Parathyroid adenoma (tissue), 2 donors: ENCODE data around the gene LFNG.

Source experiments
- H2AFZ ChIP-seq: fragments of 300-600 bp; sonication (generic); one replicate; pipeline ENCODE4 v1.7.0; 2017; ENCODE audit warnings: antibody characterized with exemption, mild to moderate bottlenecking
- H3K27ac ChIP-seq: fragments of 300-600 bp; sonication (generic); one replicate; pipeline ENCODE4 v1.7.0; 2017
- H3K27me3 ChIP-seq: fragments of 300-600 bp; sonication (generic); one replicate; pipeline ENCODE4 v1.7.0; 2017; ENCODE audit warnings: low read length; ENCODE audit not compliant: control insufficient read depth, insufficient read depth
- H3K36me3 ChIP-seq: fragments of 300-600 bp; sonication (generic); one replicate; pipeline ENCODE4 v1.7.0; 2017; ENCODE audit warnings: low read length; ENCODE audit not compliant: control insufficient read depth, insufficient read depth
- H3K4me1 ChIP-seq: fragments of 300-600 bp; sonication (generic); one replicate; pipeline ENCODE4 v1.7.0; 2017; ENCODE audit warnings: control low read depth
- H3K4me2 ChIP-seq: fragments of 300-600 bp; sonication (generic); one replicate; pipeline ENCODE4 v1.7.0; 2017; ENCODE audit warnings: low read length
- H3K4me3 ChIP-seq: fragments of 300-600 bp; sonication (generic); one replicate; pipeline ENCODE4 v1.7.0; 2017; ENCODE audit warnings: low read depth, low read length
- H3K79me2 ChIP-seq: fragments of 300-600 bp; sonication (generic); one replicate; pipeline ENCODE4 v1.7.0; 2017; ENCODE audit warnings: control low read depth
- H3K9ac ChIP-seq: fragments of 300-600 bp; sonication (generic); one replicate; pipeline ENCODE4 v1.7.0; 2017; ENCODE audit warnings: mild to moderate bottlenecking
- H3K9me3 ChIP-seq: fragments of 300-600 bp; sonication (generic); one replicate; pipeline ENCODE4 v1.7.0; 2017; ENCODE audit warnings: low read length; ENCODE audit not compliant: control insufficient read depth
- TF ChIP-seq, protein P1 (sequence below): fragments of 300-600 bp; sonication (generic); IDR thresholded peaks from one replicate; pipeline ENCODE4 v1.7.0; 2017; ENCODE audit warnings: antibody characterized with exemption, mild to moderate bottlenecking
- donor health status: primary hyperparathyroidism.

Gene LFNG

DNA sequence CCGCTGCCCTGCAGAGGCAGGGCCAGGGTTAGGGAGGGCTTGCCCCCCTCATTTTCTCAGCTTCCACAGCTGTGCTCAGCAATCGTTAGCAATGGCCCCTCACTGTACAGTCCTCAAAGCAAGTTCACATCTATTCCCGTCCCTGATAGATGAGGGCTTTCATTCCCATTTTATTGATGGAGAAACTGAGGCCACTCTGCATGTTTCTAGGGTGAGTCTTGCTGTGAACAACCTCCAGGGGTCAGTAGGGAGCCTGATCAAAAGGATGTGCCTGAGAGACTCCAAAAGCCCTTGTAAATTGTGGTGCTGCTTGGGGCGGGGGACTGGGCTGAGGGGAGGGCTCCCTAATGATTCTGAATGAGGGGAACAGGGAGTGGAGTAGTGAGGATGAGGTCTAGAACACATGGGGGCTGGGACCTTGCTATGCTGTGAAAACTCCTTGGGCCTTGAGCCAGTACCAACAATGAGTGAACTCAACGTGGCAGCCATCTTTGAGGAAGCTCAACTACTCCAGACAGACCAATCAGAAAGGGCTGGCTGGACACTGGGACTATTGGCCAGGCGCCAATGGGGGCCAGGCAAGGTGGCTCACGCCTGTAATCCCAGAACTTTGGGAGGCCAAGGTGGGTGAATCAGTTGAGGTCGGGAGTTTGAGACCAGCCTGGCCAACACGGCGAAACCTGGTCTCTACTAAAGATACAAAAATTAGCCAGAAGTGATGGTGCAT lies 36.7 kb upstream of the LFNG start:
- H3K36me3 ChIP-seq: no peaks in the 10 kb centered on the region
- no peaks in the 10 kb centered on the region for H3K79me2 ChIP-seq
- H3K9ac ChIP-seq: no peak overlapping the region
- H2AFZ ChIP-seq: no peak overlapping the region
- no peak overlapping the region for H3K4me3 ChIP-seq
- H3K4me1 ChIP-seq: no peaks in the 10 kb centered on the region
- no peak overlapping the region for H3K4me2 ChIP-seq
- TF ChIP-seq, protein P1, sequence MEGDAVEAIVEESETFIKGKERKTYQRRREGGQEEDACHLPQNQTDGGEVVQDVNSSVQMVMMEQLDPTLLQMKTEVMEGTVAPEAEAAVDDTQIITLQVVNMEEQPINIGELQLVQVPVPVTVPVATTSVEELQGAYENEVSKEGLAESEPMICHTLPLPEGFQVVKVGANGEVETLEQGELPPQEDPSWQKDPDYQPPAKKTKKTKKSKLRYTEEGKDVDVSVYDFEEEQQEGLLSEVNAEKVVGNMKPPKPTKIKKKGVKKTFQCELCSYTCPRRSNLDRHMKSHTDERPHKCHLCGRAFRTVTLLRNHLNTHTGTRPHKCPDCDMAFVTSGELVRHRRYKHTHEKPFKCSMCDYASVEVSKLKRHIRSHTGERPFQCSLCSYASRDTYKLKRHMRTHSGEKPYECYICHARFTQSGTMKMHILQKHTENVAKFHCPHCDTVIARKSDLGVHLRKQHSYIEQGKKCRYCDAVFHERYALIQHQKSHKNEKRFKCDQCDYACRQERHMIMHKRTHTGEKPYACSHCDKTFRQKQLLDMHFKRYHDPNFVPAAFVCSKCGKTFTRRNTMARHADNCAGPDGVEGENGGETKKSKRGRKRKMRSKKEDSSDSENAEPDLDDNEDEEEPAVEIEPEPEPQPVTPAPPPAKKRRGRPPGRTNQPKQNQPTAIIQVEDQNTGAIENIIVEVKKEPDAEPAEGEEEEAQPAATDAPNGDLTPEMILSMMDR: no peak
- H3K27ac ChIP-seq: no peak overlapping the region
- H3K9me3 ChIP-seq: no peaks in the 10 kb centered on the region
- H3K27me3 ChIP-seq: peaks cover 6% of the 10 kb centered on the region

DNA sequence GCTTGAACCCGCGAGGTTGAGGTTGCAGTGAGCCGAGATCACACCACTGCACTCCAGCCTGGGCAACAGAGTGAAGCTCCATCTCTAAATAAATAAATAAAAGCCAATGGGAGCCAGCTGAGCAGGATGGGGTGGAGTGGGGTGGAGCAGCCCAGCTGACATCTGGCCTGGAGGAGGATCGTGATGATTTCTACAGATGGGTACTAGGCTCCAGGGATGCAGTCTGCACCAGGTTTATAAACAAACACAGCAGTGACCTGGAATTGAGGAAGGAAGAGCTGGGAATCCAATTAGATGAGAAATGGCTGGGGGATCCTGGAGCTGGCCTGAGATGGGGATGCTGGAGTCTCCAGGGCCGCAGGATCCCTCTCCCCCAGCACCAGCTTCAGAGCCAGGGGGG lies 36.1 kb upstream of the LFNG start:
- Histone ChIP-seq H3K9ac (no peak overlapping the region), H3K27ac (no peak overlapping the region), H3K79me2 (no peaks in the 10 kb centered on the region), H3K4me3 (no peak overlapping the region), H3K9me3 (no peaks in the 10 kb centered on the region), H3K4me2 (no peak overlapping the region), H3K4me1 (no peaks in the 10 kb centered on the region), H2AFZ (no peak overlapping the region), H3K27me3 (peaks cover under 1% of the 10 kb centered on the region), H3K36me3 (no peaks in the 10 kb centered on the region)
- TF ChIP-seq, protein P1: no peak

DNA sequence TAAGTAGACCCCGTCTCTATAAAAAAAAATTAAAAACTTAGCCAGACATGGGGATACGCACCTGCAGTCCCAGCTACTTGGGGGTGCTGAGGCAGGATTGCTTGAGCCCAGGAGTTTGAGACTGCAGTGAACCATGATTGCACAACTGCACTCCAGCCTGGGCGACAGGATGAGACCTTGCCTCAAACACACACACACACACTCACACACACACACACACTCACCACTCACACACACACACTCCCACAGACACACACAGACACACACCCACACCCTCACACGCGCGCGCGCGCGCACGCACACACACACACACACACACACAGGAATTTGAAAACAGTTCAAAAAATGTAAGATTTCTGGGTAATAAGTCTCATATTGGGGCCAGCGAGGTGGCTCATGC lies 34.7 kb upstream of the LFNG start:
- H3K27ac ChIP-seq: no peak overlapping the region
- TF ChIP-seq, protein P1: no peak
- no peak overlapping the region for H3K4me3 ChIP-seq
- no peak overlapping the region for H2AFZ ChIP-seq
- no peaks in the 10 kb centered on the region for H3K27me3 ChIP-seq
- no peaks in the 10 kb centered on the region for H3K36me3 ChIP-seq
- H3K9ac ChIP-seq: no peak overlapping the region
- no peaks in the 10 kb centered on the region for H3K79me2 ChIP-seq
- H3K9me3 ChIP-seq: no peaks in the 10 kb centered on the region
- no peak overlapping the region for H3K4me2 ChIP-seq
- H3K4me1 ChIP-seq: no peaks in the 10 kb centered on the region

DNA sequence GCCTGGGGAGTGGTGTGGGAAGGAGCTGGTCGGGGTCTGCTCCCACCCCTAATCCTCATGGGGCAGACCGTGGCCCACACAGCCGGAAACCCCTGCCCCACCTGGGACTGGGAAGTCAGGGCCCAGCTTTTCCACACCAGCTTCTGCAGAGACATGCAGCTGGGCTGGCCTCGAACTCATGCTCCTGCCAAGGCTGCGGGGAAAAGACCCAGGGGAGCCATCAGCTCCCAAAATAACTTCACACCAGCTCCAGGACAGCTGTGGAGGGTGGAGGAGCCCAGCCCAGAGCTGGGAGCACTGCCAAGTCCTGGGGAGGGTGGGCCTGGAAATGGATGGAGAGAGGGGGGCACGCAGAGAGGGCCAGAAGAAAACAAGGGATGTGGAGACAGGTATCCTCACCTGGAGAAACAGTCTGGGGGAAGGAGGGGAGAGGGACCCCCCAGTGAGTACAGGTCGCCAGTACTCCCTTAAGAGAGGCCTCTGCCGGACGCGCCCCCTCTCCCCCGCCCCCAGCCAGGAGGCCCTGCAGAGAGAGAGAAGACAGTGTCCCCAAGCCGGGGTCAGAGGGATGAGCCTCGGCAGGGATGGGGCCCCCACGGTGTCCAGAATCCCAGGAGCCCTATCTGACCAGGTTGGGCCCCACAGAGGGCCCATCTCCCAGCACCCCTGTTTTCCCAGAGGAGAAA lies 31.8 kb upstream of the LFNG start:
- TF ChIP-seq, protein P1: no peak
- no peaks in the 10 kb centered on the region for H3K27me3 ChIP-seq
- H3K4me1 ChIP-seq: no peaks in the 10 kb centered on the region
- H3K79me2 ChIP-seq: no peaks in the 10 kb centered on the region
- no peak overlapping the region for H3K27ac ChIP-seq
- H2AFZ ChIP-seq: no peak overlapping the region
- H3K9me3 ChIP-seq: no peaks in the 10 kb centered on the region
- H3K4me3 ChIP-seq: no peak overlapping the region
- H3K9ac ChIP-seq: no peak overlapping the region
- no peak overlapping the region for H3K4me2 ChIP-seq
- H3K36me3 ChIP-seq: no peaks in the 10 kb centered on the region
